ENCODE results near the gene SH3D21. TPM values are rescaled to one million over a fixed set of nuclear protein-coding genes. Genes with fewer than 3 reads are reported as not detected.

The SH3D21 gene
- total and polyA plus RNA-seq, 4 donors: 2.5 to 10.7 (median 7.5) TPM

GRCh38 chr1:36300526-36300925 lies 5.6 kb upstream of the SH3D21 start:
- no peaks in the 10 kb centered on the region for H3K9me3 ChIP-seq (ENCODE audit: control insufficient read depth, insufficient read depth, low read length)
- no peak overlapping the region for H3K27ac ChIP-seq (ENCODE audit: low read depth, low read length)
- WGBS (ENCODE audit: insufficient coverage): no CpG with 5 or more reads among the region's 1 CpG
- H3K4me3 ChIP-seq (ENCODE audit: low read depth, low read length): no peak overlapping the region
- peaks cover 59% of the 10 kb centered on the region for H3K36me3 ChIP-seq (ENCODE audit: control insufficient read depth, insufficient read depth, low read length)
- DNase-seq (ENCODE audit: low read depth in 4 of 6, low spot score in 6 of 6): no peak
- H3K4me1 ChIP-seq (ENCODE audit: control insufficient read depth, insufficient read depth, low read length): no peaks in the 10 kb centered on the region
- H3K27me3 ChIP-seq (ENCODE audit: control insufficient read depth, insufficient read depth, low read length): no peaks in the 10 kb centered on the region

DNA sequence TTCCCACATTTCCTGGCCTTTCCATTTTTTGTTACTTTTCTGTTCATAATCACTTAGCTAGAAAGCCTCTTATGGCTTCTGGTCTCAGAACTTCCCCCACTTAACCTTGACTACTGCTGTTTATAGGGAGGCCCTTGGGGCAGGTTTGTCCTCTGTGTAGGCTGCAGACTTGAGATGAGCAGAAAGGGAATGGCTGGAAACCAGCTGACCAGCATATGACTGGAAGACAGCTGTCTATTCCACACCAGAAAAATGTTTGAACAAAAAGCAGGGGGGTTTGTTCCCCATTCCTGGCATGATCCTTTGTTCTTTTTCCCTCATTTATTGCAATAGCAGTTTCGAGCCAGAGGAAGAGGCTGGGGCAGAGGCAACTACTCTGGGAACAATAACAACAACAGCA lies 4.9 kb upstream of the SH3D21 start:
- no peak for DNase-seq (ENCODE audit: low read depth in 4 of 6, low spot score in 6 of 6)
- no peak overlapping the region for H3K4me3 ChIP-seq (ENCODE audit: low read depth, low read length)
- no CpG with 5 or more reads among the region's 1 CpG for WGBS (ENCODE audit: insufficient coverage)
- peaks cover 6% of the 10 kb centered on the region for H3K4me1 ChIP-seq (ENCODE audit: control insufficient read depth, insufficient read depth, low read length)
- H3K27me3 ChIP-seq (ENCODE audit: control insufficient read depth, insufficient read depth, low read length): no peaks in the 10 kb centered on the region
- peaks cover 66% of the 10 kb centered on the region for H3K36me3 ChIP-seq (ENCODE audit: control insufficient read depth, insufficient read depth, low read length)
- no peaks in the 10 kb centered on the region for H3K9me3 ChIP-seq (ENCODE audit: control insufficient read depth, insufficient read depth, low read length)
- H3K27ac ChIP-seq (ENCODE audit: low read depth, low read length): no peak overlapping the region

DNA sequence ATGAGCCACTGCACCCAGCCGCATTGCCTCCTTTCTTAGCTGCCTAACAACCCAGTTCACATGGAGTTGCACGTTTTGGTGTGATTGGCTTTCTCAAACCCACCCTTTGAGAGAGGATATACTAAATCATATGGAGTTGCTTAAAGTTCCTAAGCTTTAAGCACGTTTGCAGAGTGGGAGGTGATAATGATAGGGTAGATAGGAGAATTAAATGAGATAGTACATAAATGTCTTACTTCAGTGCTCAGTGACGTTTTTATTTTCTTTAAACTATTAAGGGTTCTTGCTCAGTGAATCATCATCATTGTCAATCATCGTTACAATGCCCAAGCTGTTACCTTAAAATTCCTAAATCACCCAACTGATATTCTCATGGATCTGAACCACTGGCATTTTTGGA lies 2.9 kb upstream of the SH3D21 start:
- WGBS (ENCODE audit: insufficient coverage): no CpG with 5 or more reads among the region's 5 CpGs
- no peaks in the 10 kb centered on the region for H3K9me3 ChIP-seq (ENCODE audit: control insufficient read depth, insufficient read depth, low read length)
- H3K36me3 ChIP-seq (ENCODE audit: control insufficient read depth, insufficient read depth, low read length): peaks cover 57% of the 10 kb centered on the region
- H3K4me1 ChIP-seq (ENCODE audit: control insufficient read depth, insufficient read depth, low read length): peaks cover 21% of the 10 kb centered on the region
- no peak overlapping the region for H3K27ac ChIP-seq (ENCODE audit: low read depth, low read length)
- no peak overlapping the region for H3K4me3 ChIP-seq (ENCODE audit: low read depth, low read length)
- H3K27me3 ChIP-seq (ENCODE audit: control insufficient read depth, insufficient read depth, low read length): no peaks in the 10 kb centered on the region
- DNase-seq (ENCODE audit: low read depth in 4 of 6, low spot score in 6 of 6): no peak

DNA sequence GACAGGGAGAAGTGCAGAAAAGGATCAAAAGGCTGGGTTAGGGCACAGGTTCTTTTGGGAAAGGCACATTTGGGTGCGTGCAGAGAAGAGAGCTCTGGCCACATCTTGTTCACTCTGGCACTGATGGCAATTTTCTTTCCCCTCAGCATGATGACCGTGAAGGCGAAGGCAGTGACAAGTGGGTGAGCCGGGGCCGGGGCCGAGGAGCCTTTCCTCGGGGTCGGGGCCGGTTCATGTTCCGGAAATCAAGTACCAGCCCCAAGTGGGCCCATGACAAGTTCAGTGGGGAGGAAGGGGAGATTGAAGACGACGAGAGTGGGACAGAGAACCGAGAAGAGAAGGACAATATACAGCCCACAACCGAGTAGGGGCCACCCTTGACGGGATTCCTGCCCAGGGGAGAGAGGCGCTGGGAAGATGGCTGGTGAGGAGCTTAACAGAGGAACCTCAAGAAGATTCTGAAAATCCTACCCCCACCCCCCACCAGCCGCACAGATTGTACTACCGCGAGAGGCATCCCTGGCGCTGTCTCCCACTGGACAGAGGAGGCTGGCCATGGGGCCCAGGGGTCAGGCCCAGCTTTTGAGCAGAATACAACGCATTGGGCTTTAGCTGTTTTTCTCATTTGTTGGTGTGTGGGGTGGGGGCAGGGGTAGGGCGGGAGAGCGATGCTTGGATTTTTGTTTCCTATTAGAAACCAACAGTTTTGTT lies 2.4 kb upstream of the SH3D21 start:
- DNase-seq (ENCODE audit: low read depth in 4 of 6, low spot score in 6 of 6): no peak
- Histone ChIP-seq H3K27me3 (ENCODE audit: control insufficient read depth, insufficient read depth, low read length) (no peaks in the 10 kb centered on the region), H3K36me3 (ENCODE audit: control insufficient read depth, insufficient read depth, low read length) (peaks cover 52% of the 10 kb centered on the region), H3K27ac (ENCODE audit: low read depth, low read length) (no peak overlapping the region), H3K4me3 (ENCODE audit: low read depth, low read length) (no peak overlapping the region), H3K4me1 (ENCODE audit: control insufficient read depth, insufficient read depth, low read length) (peaks cover 21% of the 10 kb centered on the region), H3K9me3 (ENCODE audit: control insufficient read depth, insufficient read depth, low read length) (no peaks in the 10 kb centered on the region)
- WGBS (ENCODE audit: insufficient coverage): 94% methylated on average over 13 of the region's 23 CpGs

GRCh38 chr1:36304521-36304920 lies 1.6 kb upstream of the SH3D21 start:
- Histone ChIP-seq H3K27ac (ENCODE audit: low read depth, low read length) (no peak overlapping the region), H3K4me3 (ENCODE audit: low read depth, low read length) (no peak overlapping the region), H3K36me3 (ENCODE audit: control insufficient read depth, insufficient read depth, low read length) (peaks cover 48% of the 10 kb centered on the region), H3K27me3 (ENCODE audit: control insufficient read depth, insufficient read depth, low read length) (no peaks in the 10 kb centered on the region), H3K9me3 (ENCODE audit: control insufficient read depth, insufficient read depth, low read length) (no peaks in the 10 kb centered on the region), H3K4me1 (ENCODE audit: control insufficient read depth, insufficient read depth, low read length) (peaks cover 21% of the 10 kb centered on the region)
- no CpG with 5 or more reads among the region's 7 CpGs for WGBS (ENCODE audit: insufficient coverage)
- no peak for DNase-seq (ENCODE audit: low read depth in 4 of 6, low spot score in 6 of 6)

GRCh38 chr1:36304970-36305914 lies 926 bp upstream of the SH3D21 start:
- Histone ChIP-seq H3K9me3 (ENCODE audit: control insufficient read depth, insufficient read depth, low read length) (no peaks in the 10 kb centered on the region), H3K27ac (ENCODE audit: low read depth, low read length) (peak overlapping the region; percentile 7), H3K4me3 (ENCODE audit: low read depth, low read length) (no peak overlapping the region), H3K27me3 (ENCODE audit: control insufficient read depth, insufficient read depth, low read length) (no peaks in the 10 kb centered on the region), H3K36me3 (ENCODE audit: control insufficient read depth, insufficient read depth, low read length) (peaks cover 44% of the 10 kb centered on the region), H3K4me1 (ENCODE audit: control insufficient read depth, insufficient read depth, low read length) (peaks cover 21% of the 10 kb centered on the region)
- 87% methylated on average over 5 of the region's 10 CpGs for WGBS (ENCODE audit: insufficient coverage)
- no peak for DNase-seq (ENCODE audit: low read depth in 4 of 6, low spot score in 6 of 6)

GRCh38 chr1:36305915-36306209 lies 306 bp upstream of the SH3D21 start:
- H3K4me3 ChIP-seq (ENCODE audit: low read depth, low read length): no peak overlapping the region
- 61% methylated on average over 6 of the region's 7 CpGs for WGBS (ENCODE audit: insufficient coverage)
- peaks cover 38% of the 10 kb centered on the region for H3K36me3 ChIP-seq (ENCODE audit: control insufficient read depth, insufficient read depth, low read length)
- peak overlapping the region; percentile 7 for H3K27ac ChIP-seq (ENCODE audit: low read depth, low read length)
- H3K9me3 ChIP-seq (ENCODE audit: control insufficient read depth, insufficient read depth, low read length): no peaks in the 10 kb centered on the region
- H3K4me1 ChIP-seq (ENCODE audit: control insufficient read depth, insufficient read depth, low read length): peaks cover 21% of the 10 kb centered on the region
- no peak for DNase-seq (ENCODE audit: low read depth in 4 of 6, low spot score in 6 of 6)
- H3K27me3 ChIP-seq (ENCODE audit: control insufficient read depth, insufficient read depth, low read length): no peaks in the 10 kb centered on the region

GRCh38 chr1:36306902-36307456 lies 811 bp downstream of the SH3D21 start:
- Histone ChIP-seq H3K27me3 (ENCODE audit: control insufficient read depth, insufficient read depth, low read length) (no peaks in the 10 kb centered on the region), H3K4me3 (ENCODE audit: low read depth, low read length) (peak overlapping the region; percentile 51), H3K9me3 (ENCODE audit: control insufficient read depth, insufficient read depth, low read length) (no peaks in the 10 kb centered on the region), H3K36me3 (ENCODE audit: control insufficient read depth, insufficient read depth, low read length) (peaks cover 31% of the 10 kb centered on the region), H3K27ac (ENCODE audit: low read depth, low read length) (no peak overlapping the region), H3K4me1 (ENCODE audit: control insufficient read depth, insufficient read depth, low read length) (peaks cover 21% of the 10 kb centered on the region)
- WGBS (ENCODE audit: insufficient coverage): under 1% methylated on average over 45 of the region's 46 CpGs
- peak; percentile 77 to 98 (median 86) for DNase-seq (ENCODE audit: low read depth in 4 of 6, low spot score in 6 of 6)

DNA sequence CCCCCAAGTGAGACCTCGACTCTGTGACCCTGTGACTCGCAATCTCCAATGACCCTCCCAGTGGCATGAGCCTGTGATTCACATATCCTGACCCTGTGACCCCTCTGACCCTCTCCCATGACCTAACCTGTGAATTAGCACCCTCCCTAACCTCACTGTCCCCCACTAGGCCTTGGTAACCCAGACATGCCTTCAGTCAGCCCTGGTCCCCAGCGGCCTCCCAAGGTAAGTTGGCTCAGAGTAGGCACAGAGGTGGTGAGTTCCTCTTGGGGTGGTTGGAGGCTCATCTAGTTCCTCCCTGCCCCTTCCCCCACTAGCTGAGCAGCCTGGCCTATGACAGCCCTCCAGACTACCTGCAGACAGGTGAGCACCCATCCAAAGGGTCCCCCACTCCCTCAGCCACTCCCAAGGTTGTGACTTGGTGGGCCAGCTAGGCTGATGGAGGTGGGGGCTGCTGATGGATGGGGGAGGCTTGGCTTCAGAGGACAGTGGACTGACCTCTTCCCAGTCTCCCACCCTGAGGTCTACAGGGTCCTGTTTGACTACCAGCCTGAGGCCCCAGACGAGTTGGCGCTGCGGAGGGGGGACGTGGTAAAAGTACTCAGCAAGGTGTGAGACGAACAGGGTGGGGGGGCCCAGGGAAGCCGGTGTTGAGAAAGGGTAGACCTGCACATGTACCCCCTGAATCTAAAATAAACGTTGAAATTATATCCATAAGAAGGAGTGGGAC lies 1.6 kb downstream of the SH3D21 start:
- peak overlapping the region; percentile 51 for H3K4me3 ChIP-seq (ENCODE audit: low read depth, low read length)
- 55% methylated on average over 2 of the region's 10 CpGs for WGBS (ENCODE audit: insufficient coverage)
- DNase-seq (ENCODE audit: low read depth in 4 of 6, low spot score in 6 of 6): no peak
- peaks cover 21% of the 10 kb centered on the region for H3K4me1 ChIP-seq (ENCODE audit: control insufficient read depth, insufficient read depth, low read length)
- no peaks in the 10 kb centered on the region for H3K27me3 ChIP-seq (ENCODE audit: control insufficient read depth, insufficient read depth, low read length)
- no peak overlapping the region for H3K27ac ChIP-seq (ENCODE audit: low read depth, low read length)
- no peaks in the 10 kb centered on the region for H3K9me3 ChIP-seq (ENCODE audit: control insufficient read depth, insufficient read depth, low read length)
- peaks cover 26% of the 10 kb centered on the region for H3K36me3 ChIP-seq (ENCODE audit: control insufficient read depth, insufficient read depth, low read length)
